ENCODE measurements around the gene EXO5.
"Not testable (repeated sequence)": the region's sequence is repeated elsewhere in the genome, so short reads cannot be mapped to it uniquely, and the experiment has no call there.

Gene EXO5, protein sequence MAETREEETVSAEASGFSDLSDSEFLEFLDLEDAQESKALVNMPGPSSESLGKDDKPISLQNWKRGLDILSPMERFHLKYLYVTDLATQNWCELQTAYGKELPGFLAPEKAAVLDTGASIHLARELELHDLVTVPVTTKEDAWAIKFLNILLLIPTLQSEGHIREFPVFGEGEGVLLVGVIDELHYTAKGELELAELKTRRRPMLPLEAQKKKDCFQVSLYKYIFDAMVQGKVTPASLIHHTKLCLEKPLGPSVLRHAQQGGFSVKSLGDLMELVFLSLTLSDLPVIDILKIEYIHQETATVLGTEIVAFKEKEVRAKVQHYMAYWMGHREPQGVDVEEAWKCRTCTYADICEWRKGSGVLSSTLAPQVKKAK

DNA sequence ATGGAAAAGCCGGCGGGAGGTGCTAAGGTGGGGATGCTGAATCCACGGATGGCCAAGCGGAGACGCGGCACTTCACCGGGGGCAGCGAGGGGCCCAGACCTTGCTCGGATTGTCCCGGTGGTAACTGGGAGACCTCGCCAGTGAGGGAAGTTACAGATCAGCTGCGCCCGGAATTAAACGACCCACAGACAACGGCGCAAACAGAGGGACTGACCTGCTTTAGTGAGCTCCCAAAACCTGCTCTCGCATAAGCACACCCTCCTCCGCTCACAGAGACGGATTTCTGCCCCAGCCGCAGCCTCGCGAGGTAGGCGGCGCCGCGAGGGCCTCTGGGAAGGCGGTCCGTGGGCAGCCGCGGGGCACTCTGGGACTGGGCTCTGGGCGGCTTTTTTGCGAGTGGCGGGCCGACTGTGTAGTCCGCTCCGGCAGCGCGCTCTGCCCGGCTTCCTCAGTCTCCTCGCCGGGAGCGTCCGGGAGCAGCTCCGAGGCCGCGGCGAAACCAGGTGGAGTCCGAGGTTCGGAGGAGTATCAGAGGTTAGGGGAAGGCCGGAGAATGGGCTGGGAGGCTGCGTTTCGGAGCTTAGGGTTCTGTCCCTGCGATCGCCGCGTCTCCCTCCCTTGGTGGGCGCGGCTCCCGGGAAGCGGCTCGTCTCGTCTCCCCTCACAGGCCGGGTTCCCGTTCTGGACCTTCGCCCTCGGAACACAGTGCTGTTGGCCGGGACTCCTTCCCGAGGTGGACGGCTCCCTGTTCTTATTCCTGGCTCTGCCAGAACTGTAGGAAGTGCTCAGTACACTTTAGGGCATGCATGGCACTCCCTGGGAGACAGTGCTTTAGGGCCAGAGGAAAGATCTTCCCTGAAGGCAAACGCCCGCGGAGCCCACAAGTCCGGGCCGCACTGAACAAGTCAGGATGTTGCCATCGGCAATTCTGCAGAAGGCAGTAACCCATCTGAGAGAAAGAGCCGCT lies at the start of gene EXO5:
Gene EXO5, plus strand, starts transcription at position 393 of the 967 bp plus-strand sequence. CDS start 5,778 bp downstream, outside the sequence.
- H2AFZ ChIP-seq (ENCODE audit: low read depth, low read length) = peak within 1 kb of the TSS; percentile 98
- peak within 1 kb of the TSS; percentile 77 for H3K4me3 ChIP-seq (ENCODE audit: low read length)
- no peaks in the 10 kb centered on the region for H3K36me3 ChIP-seq (ENCODE audit: insufficient read depth, low read length)
- peaks cover 2% of the 10 kb centered on the region for H3K4me1 ChIP-seq (ENCODE audit: insufficient read depth, low read length)
- H3K27me3 ChIP-seq (ENCODE audit: insufficient read depth, low read length) = no peaks in the 10 kb centered on the region
- peaks cover 4% of the 10 kb centered on the region for H3K9me3 ChIP-seq (ENCODE audit: low read length)

DNA sequence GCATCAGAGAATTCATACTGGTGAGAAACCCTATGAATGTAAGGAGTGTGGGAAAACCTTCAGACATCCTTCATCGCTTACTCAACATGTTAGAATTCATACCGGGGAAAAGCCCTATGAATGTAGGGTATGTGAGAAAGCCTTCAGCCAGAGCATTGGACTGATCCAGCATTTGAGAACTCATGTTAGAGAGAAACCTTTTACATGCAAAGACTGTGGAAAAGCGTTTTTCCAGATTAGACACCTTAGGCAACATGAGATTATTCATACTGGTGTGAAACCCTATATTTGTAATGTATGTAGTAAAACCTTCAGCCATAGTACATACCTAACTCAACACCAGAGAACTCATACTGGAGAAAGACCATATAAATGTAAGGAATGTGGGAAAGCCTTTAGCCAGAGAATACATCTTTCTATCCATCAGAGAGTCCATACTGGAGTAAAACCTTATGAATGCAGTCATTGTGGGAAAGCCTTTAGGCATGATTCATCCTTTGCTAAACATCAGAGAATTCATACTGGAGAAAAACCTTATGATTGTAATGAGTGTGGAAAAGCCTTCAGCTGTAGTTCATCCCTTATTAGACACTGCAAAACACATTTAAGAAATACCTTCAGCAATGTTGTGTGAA lies 45.5 kb upstream of the EXO5 start:
- peaks cover 68% of the 10 kb centered on the region for H3K36me3 ChIP-seq (ENCODE audit: insufficient read depth, low read length)
- H2AFZ ChIP-seq (ENCODE audit: low read depth, low read length) = no peak overlapping the region
- H3K4me1 ChIP-seq (ENCODE audit: insufficient read depth, low read length) = no peaks in the 10 kb centered on the region
- peaks cover 89% of the 10 kb centered on the region for H3K9me3 ChIP-seq (ENCODE audit: low read length)
- no peak overlapping the region for H3K4me3 ChIP-seq (ENCODE audit: low read length)
- no peaks in the 10 kb centered on the region for H3K27me3 ChIP-seq (ENCODE audit: insufficient read depth, low read length)

DNA sequence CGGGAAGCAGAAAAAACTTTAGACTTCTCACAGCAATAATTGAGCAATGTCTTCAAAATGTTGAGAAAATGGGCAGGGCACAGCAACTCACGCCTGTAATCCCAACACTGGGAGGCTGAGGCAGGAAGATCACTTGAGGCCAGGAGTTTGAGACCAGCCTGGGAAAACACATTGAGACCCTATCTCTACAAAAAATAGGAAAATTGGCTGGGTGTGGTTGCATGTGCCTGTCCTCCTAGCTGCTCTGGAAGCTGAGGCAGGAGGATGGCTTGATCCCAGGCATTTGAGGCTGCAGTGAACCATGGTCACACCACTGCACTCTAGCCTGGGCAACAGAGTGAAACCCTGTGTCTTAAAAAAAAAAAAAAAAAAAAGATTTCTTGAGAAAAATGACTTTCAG lies 39.2 kb upstream of the EXO5 start:
- H3K36me3 ChIP-seq (ENCODE audit: insufficient read depth, low read length) = peaks cover 27% of the 10 kb centered on the region
- no peak overlapping the region for H3K4me3 ChIP-seq (ENCODE audit: low read length)
- H3K27me3 ChIP-seq (ENCODE audit: insufficient read depth, low read length) = no peaks in the 10 kb centered on the region
- peaks cover 62% of the 10 kb centered on the region for H3K9me3 ChIP-seq (ENCODE audit: low read length)
- no peak overlapping the region for H2AFZ ChIP-seq (ENCODE audit: low read depth, low read length)
- H3K4me1 ChIP-seq (ENCODE audit: insufficient read depth, low read length) = no peaks in the 10 kb centered on the region

DNA sequence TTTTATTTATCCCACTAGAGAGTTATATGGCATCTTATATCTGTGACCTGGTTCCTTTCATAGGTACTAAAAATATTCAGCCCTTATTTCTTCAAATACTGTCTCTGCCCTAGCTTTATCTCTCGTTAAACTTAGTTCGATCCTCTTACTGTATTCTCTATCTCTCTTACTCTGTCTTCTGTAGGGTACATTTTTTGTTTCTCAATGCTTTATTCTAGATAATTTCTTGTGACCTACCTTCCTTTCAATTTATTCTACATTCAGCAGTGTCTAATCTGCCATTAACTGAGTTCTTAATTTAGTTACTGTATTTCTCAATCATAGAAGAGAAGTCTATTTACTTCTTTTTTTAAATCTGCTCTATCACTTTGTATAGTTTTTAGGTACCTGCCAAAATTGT lies 33.3 kb upstream of the EXO5 start:
- Histone ChIP-seq H3K27me3 (ENCODE audit: insufficient read depth, low read length) (no peaks in the 10 kb centered on the region), H3K9me3 (ENCODE audit: low read length) (peaks cover 21% of the 10 kb centered on the region), H3K36me3 (ENCODE audit: insufficient read depth, low read length) (peaks cover 8% of the 10 kb centered on the region), H3K4me3 (ENCODE audit: low read length) (no peak overlapping the region), H2AFZ (ENCODE audit: low read depth, low read length) (no peak overlapping the region), H3K4me1 (ENCODE audit: insufficient read depth, low read length) (peaks cover 6% of the 10 kb centered on the region)

DNA sequence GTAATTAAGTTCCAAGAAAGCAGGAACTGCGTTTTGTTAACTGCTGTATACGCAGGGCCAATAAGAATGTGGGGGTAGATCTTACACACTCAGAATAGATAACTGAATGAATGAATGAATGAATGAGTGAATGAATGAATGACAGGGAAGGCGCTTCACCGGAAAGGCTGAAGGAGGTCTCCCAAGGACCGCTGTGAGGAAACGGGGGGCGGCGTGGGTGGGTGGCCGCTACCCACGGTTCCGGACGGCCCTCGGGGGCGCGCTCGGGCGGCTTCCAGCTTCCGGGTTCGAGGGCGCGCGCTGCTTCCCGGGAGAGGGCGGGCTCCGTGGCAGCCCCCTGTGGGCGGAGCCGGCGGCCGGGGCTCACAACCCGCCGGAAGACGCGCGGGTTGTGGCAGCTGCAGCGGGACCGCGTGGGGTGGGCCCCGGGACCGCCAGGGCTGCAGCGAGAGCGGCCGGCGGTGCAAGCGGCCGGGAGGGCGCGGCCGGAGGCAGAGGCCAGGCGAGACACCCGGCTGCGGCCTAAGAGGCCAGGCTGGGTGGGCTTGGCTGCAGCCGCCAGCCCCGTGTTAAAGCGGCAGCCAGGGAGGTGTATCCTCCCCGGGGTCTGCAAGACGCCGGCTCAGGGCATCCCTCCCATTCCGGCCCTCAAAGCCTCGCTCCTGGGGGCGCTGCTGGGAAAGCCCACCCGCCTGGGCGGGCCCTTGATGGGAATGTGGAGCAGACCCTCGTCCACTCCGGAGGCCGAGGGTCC lies 31.5 kb upstream of the EXO5 start, which contains the start of gene ZFP69:
Gene ZFP69, plus strand, starts transcription at position 367 of the 754 bp plus-strand sequence. CDS start 2,072 bp downstream, outside the sequence.
- H2AFZ ChIP-seq (ENCODE audit: low read depth, low read length) = peak within 1 kb of the TSS; percentile 55
- H3K4me1 ChIP-seq (ENCODE audit: insufficient read depth, low read length) = peaks cover 6% of the 10 kb centered on the region
- H3K36me3 ChIP-seq (ENCODE audit: insufficient read depth, low read length) = peaks cover 20% of the 10 kb centered on the region
- H3K27me3 ChIP-seq (ENCODE audit: insufficient read depth, low read length) = no peaks in the 10 kb centered on the region
- H3K4me3 ChIP-seq (ENCODE audit: low read length) = peak within 1 kb of the TSS; percentile 54
- H3K9me3 ChIP-seq (ENCODE audit: low read length) = peaks cover 22% of the 10 kb centered on the region

DNA sequence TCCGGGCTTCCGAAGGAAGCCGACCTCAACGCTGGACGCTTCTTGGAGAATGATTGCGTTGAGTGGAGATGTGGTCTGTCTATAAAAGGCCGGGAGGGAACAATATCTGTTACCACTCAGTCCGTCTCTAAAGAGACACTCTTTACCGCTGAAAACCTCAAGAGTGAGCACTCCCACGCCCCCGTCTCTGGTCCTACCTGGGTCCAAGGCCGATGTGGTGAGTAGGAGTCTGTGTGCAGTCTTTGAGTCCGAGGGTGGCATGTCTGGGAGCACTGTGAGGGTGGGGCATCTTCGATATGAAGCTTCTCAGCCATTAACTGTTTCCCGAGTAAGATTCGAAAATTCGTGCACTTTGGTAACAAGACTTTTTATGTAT lies 30.9 kb upstream of the EXO5 start:
- Histone ChIP-seq H3K9me3 (ENCODE audit: low read length) (peaks cover 25% of the 10 kb centered on the region), H3K4me1 (ENCODE audit: insufficient read depth, low read length) (peaks cover 6% of the 10 kb centered on the region), H2AFZ (ENCODE audit: low read depth, low read length) (peak overlapping the region; percentile 55), H3K4me3 (ENCODE audit: low read length) (peak overlapping the region; percentile 54), H3K27me3 (ENCODE audit: insufficient read depth, low read length) (no peaks in the 10 kb centered on the region), H3K36me3 (ENCODE audit: insufficient read depth, low read length) (peaks cover 26% of the 10 kb centered on the region)

DNA sequence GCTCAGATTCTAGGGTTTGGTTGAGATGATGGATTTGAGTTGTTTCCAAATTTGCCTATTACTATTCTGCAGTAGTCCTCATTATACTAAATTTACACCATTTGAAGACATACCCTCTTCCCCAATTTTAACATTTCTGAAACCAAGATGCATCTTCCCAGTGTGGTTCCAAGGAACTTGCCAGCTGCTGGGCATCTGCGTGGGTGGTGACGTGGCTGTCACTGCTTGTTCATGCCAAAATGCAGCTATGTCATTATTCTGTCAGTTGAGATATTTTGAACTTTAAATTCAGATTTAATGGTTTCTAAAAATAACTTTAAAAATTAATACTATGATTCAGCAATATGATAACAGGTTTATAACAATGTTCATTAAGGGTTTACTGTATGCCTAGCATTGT lies 30.3 kb upstream of the EXO5 start:
- H2AFZ ChIP-seq (ENCODE audit: low read depth, low read length) = peak overlapping the region; percentile 55
- H3K4me1 ChIP-seq (ENCODE audit: insufficient read depth, low read length) = peaks cover 6% of the 10 kb centered on the region
- H3K9me3 ChIP-seq (ENCODE audit: low read length) = peaks cover 21% of the 10 kb centered on the region
- peak overlapping the region; percentile 54 for H3K4me3 ChIP-seq (ENCODE audit: low read length)
- H3K36me3 ChIP-seq (ENCODE audit: insufficient read depth, low read length) = peaks cover 29% of the 10 kb centered on the region
- H3K27me3 ChIP-seq (ENCODE audit: insufficient read depth, low read length) = no peaks in the 10 kb centered on the region

DNA sequence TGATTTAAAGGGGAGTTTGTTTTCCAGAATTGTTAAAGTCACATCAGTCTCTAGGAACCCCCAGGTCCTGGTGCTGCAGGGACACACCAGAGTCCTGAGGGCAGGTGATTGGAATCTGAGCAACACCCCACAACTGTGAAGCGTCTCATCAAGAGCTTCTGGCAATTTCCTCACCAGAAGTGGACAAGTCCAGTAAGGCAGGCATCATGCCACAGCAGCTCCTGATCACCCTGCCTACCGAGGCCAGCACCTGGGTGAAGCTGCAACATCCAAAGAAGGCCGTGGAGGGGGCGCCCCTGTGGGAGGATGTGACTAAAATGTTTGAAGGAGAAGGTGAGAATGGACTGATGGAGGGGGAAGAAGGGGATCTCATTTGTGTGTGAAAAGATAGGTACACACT lies 29.4 kb upstream of the EXO5 start:
- H3K36me3 ChIP-seq (ENCODE audit: insufficient read depth, low read length) = peaks cover 33% of the 10 kb centered on the region
- no peaks in the 10 kb centered on the region for H3K27me3 ChIP-seq (ENCODE audit: insufficient read depth, low read length)
- H3K4me1 ChIP-seq (ENCODE audit: insufficient read depth, low read length) = peaks cover 6% of the 10 kb centered on the region
- H2AFZ ChIP-seq (ENCODE audit: low read depth, low read length) = no peak overlapping the region
- peaks cover 18% of the 10 kb centered on the region for H3K9me3 ChIP-seq (ENCODE audit: low read length)
- no peak overlapping the region for H3K4me3 ChIP-seq (ENCODE audit: low read length)

DNA sequence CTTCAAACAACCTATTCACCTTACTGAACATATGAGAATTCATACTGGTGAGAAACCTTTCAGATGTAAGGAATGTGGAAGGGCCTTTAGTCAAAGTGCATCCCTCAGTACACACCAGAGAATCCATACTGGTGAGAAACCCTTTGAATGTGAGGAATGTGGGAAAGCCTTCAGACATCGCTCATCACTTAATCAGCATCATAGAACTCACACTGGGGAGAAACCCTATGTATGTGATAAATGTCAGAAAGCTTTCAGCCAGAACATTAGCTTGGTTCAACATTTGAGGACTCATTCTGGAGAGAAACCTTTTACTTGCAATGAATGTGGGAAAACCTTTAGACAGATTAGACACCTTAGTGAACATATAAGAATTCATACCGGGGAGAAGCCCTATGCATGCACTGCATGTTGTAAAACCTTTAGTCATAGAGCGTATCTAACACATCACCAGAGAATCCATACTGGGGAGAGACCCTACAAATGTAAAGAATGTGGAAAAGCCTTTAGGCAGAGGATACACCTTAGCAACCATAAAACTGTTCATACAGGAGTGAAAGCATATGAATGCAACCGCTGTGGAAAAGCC lies 13.2 kb upstream of the EXO5 start:
- H3K36me3 ChIP-seq (ENCODE audit: insufficient read depth, low read length) = peaks cover 35% of the 10 kb centered on the region
- H3K4me1 ChIP-seq (ENCODE audit: insufficient read depth, low read length) = no peaks in the 10 kb centered on the region

DNA sequence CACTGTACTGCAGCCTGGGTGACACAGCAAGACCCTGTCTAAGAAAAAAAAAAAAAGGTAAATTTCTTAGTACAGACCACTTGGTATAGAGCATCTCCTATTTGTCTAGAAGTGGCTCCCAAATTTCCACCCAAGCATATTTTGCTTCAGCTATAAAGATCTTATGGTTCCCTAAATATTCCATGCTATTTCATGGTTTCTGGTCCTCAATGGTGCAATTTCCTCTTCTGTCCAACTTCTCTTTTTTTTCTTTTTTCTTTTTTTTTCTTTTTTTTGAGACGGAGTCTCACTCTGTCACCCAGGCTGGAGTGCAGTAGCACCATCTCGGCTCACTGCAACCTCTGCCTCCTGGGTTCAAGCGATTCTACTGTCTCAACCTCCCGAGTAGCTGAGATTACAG lies 5.9 kb upstream of the EXO5 start:
- H3K4me3 ChIP-seq (ENCODE audit: low read length); H3K36me3 ChIP-seq (ENCODE audit: insufficient read depth, low read length); H2AFZ ChIP-seq (ENCODE audit: low read depth, low read length); H3K4me1 ChIP-seq (ENCODE audit: insufficient read depth, low read length); H3K27me3 ChIP-seq (ENCODE audit: insufficient read depth, low read length): not testable (repeated sequence)
- peaks cover 18% of the 10 kb centered on the region for H3K9me3 ChIP-seq (ENCODE audit: low read length)

More for the DNA sequence above, 13.2 kb upstream of the EXO5 start:
- Histone ChIP-seq H2AFZ (ENCODE audit: low read depth, low read length) (no peak overlapping the region), H3K9me3 (ENCODE audit: low read length) (peaks cover 43% of the 10 kb centered on the region), H3K4me3 (ENCODE audit: low read length) (no peak overlapping the region), H3K27me3 (ENCODE audit: insufficient read depth, low read length) (no peaks in the 10 kb centered on the region)

DNA sequence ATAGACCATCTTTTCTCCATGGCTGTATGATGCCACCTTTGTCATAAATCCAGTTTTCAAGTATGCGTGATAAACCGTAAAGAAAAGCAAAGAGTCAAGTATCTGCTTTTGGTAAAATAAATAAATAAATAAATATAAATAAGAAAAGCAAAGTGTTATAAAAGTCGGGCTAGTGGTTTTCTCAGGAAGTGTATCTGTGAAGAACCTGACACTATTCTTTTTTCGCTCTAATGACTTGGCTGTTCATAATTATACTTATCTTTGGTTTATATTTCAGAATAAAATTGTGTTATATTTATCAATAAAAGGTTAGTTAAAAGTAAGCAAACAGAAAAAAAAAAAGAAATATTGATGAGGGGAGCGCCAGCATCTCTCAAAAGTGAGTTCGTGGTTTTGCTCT lies 594 bp upstream of the EXO5 start:
- Histone ChIP-seq H3K4me3 (ENCODE audit: low read length) (peak overlapping the region; percentile 77), H3K36me3 (ENCODE audit: insufficient read depth, low read length) (no peaks in the 10 kb centered on the region), H3K4me1 (ENCODE audit: insufficient read depth, low read length) (peaks cover 2% of the 10 kb centered on the region), H3K27me3 (ENCODE audit: insufficient read depth, low read length) (no peaks in the 10 kb centered on the region), H2AFZ (ENCODE audit: low read depth, low read length) (peak overlapping the region; percentile 98), H3K9me3 (ENCODE audit: low read length) (peaks cover 7% of the 10 kb centered on the region)

DNA sequence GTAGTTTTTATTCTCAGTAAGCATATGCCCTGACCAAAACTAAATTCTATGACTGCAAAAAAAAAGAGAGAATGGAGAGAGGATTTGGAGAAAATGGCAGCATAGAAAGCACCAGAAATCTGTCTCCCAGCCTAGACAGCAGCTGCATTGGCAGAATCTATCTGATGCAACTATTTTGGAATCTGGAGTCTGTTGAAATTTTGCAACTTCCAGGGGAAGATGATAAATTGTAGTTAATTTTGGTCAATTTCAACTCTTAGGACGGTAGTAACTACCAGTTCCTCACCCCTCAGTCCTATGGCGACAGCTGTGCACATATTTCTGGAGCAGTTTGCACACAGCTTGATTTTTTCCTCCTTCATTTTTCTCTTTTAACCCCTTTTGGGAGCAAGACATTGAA lies 10.9 kb downstream of the EXO5 start:
- Histone ChIP-seq H3K4me1 (ENCODE audit: insufficient read depth, low read length) (no peaks in the 10 kb centered on the region), H3K4me3 (ENCODE audit: low read length) (no peak overlapping the region), H2AFZ (ENCODE audit: low read depth, low read length) (no peak overlapping the region), H3K36me3 (ENCODE audit: insufficient read depth, low read length) (peaks cover 9% of the 10 kb centered on the region), H3K27me3 (ENCODE audit: insufficient read depth, low read length) (no peaks in the 10 kb centered on the region), H3K9me3 (ENCODE audit: low read length) (peaks cover 15% of the 10 kb centered on the region)

Data from neuron (in vitro differentiated cells).